Fibroblast of skin of abdomen (primary cell): Measurements from ENCODE around the gene ZSCAN30. TPM values are rescaled to one million over a fixed set of nuclear protein-coding genes. Genes with fewer than 3 reads are reported as not detected.

Experiments used
- DNase-seq: peaks from one replicate; pipeline ENCODE4 v3.0.0-alpha.2; 2013
- polyA plus RNA-seq, 2 experiments: library from polyadenylated mRNA; unstranded; fragments of 120-200 nt; gene quantifications; one replicate each; pipeline ENCODE4 v1.2.1, GENCODE V29; 2013; ENCODE audit not compliant: insufficient read length in 2 of 2

The ZSCAN30 gene
- polyA plus RNA-seq (2013, experiment 1 of 2; ENCODE audit: insufficient read length), result 14.8 TPM
- 13.4 TPM for polyA plus RNA-seq (2013, experiment 2 of 2; ENCODE audit: insufficient read length)

DNA sequence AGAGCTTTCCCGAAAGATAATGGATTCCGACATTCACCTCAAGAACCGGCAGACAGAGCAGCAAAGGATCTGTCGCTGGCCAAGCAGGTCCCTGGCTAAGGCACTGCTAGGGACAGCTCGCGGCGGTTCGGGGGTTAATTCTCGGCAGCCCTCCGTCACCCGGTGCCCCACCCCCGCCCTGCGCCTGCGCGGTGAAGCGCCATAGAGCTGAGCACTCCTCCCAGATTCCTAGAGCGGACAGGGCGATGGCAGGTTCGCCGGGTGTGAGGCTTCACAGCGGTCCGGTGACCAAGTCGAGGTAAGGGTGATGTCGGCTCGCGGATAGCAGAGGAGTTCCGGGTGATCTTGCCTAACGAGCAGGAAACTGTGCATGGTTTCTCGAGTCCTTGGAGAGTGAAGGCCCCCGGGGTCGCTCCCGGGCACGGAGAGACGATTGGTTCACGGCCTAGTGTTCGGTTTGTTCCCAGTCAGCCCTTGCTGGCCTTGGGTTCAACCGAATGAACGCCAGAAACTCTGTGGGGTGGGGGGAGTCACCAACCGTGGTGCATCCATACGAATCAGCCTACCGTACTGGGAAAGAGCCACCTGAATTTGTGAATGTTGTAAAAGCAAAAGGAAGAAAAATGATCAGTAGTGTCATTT, at the start of gene ZSCAN30:
TSS of gene ZSCAN30 (minus strand) at position 136 of the 642 bp plus-strand sequence. CDS start 25,877 bp downstream, outside the sequence.
- DNase-seq, result peak; percentile 94

DNA sequence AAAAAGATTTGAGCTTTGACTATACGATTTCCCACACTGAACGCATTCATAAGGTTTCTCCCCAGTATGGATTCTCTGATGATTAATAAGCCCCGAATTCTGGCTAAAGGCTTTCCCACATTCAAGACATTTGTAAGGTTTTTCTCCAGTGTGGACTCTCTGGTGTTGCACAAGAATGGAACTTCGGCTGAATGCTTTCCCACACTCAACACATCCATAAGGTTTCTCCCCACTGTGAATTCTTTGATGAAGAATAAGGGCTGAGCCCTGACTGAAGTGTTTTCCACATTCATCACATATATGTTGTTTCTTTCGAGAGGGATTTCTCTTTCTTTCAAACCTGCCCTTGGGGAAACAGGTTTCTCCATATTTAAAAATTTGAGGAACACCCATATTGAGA, 47.3 kb upstream of the ZSCAN30 start:
- no peak for DNase-seq

DNA sequence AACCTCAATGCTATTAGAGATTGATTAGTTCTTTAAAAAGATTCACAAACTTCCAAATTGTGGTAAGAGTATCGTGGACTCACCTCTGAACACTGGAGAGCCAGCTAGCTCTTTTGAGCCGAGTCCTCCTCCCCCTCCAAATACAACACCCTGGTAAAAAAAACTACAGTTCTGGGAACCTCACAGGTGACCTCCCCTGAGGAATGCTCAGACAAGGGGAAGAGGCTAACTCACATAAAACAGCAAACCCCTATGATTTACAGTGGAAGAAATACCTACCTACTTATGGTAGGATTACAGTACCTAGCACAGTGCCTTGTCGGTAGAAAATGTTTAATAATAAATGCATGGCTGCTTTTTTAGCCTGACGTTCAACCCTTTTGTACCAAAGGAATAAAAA, 45.8 kb upstream of the ZSCAN30 start:
- no peak for DNase-seq

DNA sequence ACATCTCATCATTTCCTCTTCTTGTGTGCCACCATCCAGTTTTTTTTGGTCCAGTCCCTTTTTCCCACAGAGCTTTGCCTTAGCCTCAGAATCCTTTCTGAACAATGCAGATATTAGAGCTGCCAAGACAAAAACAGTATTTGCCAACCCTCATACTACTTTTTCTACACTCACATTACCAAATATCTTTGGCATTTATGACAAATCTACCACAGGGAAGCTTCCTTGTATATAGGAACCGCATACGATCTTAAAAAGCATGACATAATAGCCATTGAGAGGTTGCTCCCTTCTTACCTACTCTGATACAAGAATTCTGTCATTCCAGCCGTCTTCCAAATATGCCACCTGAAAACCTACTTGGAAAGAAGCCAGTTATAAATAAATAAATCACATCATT, 44.8 kb upstream of the ZSCAN30 start:
- DNase-seq, result peak; percentile 17

DNA sequence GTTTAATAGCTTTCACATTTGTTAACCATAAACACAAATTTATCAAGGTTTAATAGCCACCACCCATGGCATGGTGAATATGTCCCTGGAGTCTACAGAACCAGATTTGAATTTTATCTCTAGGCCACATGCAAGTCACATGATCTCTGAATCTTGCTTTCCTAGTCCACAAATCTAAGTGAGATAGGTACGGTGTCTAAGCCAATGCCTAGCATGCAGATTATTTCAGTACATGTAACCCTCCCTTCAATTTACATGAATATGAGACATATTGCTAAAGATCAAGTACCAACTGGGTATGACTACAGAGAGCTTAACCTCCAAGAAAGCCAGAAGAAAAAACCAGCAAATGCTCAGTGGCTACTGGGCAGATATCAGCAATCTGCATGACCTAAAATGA, 44.2 kb upstream of the ZSCAN30 start:
- no peak for DNase-seq

DNA sequence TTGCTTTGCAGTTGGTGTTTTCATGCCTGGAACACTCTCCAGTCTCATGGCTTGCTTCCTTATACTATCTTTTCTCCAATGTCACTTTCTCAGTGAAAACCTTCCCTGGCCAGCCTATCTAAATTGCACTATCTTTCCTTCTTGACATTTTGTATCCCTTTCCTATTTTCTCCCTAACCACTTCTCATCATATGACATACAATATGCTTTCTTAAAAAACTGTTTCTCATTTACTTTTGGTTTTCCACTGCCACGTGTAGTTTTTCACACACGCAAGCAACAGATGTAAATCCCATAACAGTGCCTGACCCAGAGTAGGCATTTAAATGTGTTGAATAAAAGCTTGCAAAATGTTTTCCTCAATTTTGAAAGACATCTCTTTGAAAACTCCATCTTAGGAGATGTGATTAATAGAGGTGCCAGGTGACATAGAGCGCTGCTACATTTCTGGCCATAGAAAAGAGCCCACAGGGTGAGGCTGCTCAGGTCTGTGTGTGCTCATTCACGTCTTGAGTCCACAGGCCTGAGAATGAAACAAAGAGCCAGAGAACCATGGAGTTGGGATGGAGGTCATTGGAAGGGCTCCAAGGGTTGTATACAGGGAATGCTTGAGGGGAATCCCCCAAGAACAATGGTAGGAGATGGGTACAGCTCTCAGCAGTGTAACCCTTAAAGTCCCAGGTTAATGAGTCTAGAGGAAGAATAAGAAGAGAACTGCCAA, 41.5 kb upstream of the ZSCAN30 start:
- DNase-seq, result no peak

DNA sequence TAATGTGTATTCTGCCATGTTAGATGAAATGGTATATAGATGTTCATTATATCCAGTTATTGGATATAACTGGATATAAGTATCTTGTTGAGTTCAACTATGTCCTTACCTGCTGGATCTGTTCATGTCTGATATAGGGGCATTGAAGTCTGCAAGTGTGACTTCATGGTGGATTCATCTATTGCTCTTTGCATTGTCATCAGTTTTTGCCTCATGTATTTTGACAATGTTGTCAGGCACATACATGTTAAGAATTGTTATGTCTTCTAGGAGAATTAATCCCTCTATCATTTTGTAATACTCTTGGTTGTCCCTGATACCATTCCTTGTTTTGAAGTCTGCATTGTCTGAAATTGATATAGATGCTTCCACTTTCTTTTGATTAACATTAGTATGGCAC, 38.8 kb upstream of the ZSCAN30 start:
- DNase-seq, result no peak

DNA sequence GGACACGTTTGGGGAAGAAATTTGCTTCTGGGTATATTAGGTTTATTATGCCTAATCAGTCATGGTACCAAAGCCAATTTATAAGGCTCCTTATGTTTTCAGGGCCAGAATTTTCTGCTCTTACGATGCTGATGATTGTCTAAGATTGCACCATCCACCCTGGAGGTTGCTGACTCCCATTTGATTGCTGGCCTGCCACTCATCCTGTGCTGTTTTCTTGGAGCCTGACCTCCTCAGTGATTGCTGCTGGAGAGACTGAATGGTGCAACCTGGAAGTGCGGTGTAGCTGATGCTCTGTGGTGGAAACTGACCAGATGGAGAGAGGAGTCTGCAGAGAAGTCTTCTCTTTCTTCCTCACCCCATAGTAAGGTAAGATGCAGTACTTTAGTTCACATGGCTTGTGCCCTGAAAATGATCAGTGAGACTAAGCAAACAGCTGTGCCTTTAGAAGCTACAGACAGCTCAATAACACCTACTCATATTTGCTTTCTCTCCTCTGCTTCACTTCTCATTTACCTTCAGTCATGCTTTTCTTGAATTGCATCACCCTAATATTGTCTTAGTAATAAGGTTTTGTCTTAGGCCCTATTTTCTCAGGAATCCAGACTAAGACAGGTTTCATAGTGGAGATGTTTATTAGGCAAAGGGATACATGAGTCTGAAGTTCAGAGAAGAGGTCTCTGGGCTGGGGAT, 36.8 kb upstream of the ZSCAN30 start:
- no peak for DNase-seq

DNA sequence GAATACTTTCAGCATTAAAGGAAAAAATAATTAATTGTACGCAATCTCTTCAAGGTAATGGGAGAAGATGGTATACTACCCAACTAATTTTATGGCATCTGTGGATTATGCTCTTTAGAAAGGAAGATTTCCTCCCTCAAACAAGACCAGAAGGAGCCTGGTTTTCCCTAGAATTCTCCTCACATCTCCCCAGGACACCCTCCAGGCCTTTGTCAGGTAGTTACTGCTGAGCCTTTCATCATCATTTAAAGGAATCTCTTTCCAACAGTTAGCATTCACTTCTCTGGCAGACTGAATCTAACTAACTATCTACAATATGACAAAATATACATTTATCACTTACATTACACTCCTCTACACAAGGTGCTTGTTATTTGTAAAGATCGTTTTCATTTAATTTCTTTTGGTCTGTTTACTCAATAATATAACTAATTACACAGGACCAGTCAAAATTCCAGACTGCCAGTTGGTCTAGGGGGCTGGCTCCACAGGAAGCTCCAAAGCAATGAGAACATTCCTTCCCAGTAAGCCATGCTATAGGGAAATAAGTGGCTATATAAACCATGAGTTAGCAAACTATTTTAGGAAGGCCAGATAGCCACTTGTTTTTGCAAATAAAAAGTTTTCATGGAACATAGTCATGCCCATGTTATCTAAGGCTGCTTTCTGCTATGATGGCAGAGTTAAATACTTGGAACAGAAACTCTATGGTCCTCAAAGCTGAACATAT, 35.1 kb upstream of the ZSCAN30 start:
- peak; percentile 36 for DNase-seq

DNA sequence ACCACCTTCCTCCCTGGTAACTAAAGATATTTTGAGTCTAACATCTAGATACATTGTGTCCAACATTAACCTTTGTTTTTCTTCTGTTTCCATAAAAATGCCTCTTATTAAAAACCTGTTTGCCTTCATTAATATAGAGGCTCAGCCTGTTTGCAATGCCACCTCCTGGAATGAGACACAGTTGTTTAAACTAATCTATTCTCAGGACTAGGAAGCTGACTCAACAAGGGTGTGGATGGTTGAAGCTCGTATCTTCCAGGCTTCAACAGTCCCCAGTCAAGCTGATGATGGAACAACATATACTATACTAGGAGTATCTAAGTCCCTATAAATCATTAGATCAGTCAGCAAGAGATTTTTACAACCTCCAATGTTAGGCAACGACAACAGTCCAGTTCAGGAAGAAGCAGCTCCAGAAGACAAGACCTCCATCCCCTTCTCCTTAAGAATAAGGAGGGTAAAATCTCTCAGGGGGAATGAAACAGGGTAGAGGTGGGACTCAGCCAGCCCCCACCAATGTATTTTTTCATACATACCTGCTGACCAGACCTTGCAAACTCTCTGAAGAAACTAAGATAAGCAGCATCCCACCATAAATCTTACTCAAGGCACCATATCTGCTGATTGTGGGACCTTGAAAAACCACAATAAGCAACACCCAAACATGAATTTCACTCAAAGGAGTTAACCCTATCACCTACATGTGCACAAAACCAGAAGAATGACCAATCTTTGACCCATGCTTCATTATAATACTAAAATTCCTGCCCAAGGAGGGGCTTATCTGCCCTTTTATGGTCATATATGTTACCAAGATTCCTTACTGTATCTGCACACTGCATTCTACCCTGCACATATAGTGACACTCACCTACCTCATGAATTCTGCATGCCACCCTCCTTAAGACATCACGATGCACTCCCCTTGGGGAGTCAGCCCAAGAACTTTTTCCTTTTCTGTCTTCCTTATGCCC, 32.7 kb upstream of the ZSCAN30 start:
- DNase-seq, result no peak

DNA sequence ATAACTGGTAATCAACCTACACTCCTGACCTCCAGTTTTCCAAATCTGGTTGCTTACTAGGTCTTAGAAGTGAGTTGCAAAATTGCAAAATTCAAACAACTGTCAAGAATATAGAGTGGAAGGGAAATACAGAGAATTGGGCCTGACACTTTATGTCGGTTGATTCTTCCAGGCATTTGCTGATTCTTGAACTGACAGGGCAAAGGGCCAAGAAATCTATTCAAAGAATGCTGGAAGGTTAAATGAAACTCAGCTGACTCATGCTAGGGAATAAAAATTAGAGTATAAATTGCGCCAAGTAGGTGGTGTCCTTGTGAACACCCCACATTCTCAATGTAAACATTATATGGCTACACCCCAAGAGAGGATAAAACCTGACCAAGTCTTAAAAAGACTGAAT, 21.5 kb upstream of the ZSCAN30 start:
- DNase-seq, result peak; percentile 28

DNA sequence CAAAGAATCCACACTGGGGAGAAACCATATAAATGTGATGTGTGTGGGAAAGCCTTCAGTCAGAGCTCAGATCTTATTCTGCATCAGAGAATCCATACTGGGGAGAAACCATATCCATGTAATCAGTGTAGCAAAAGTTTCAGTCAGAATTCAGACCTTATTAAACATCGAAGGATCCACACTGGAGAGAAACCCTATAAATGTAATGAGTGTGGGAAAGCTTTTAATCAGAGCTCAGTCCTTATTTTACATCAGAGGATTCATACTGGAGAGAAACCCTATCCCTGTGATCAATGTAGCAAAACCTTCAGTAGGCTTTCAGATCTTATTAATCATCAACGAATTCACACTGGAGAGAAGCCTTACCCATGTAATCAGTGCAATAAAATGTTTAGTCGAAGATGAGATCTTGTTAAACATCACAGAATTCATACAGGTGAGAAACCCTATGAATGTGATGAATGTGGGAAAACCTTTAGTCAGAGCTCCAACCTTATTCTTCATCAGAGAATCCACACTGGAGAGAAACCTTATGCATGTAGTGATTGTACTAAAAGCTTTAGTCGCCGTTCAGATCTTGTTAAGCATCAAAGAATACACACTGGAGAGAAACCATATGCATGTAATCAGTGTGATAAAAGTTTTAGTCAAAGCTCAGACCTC, 16.7 kb upstream of the ZSCAN30 start:
- no peak for DNase-seq

DNA sequence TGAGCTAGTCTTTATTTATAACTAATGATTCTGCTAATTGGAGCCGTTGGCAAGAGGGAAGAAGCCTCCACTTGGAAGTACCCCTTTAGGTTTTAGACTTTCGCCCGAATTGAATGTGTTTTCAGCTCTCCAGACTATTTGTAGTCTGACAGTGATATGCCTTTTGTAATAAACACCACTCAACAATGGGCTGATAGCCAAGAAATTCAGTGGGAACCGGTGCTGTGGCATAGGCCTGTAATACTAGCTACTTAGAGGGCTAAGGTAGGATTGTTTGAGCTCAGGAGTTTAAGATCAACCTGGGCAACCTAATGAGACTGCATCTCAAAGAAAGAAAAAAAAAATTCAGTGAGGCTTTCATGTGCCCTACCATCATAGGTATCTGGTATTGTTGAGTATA, 13.6 kb upstream of the ZSCAN30 start:
- no peak for DNase-seq

DNA sequence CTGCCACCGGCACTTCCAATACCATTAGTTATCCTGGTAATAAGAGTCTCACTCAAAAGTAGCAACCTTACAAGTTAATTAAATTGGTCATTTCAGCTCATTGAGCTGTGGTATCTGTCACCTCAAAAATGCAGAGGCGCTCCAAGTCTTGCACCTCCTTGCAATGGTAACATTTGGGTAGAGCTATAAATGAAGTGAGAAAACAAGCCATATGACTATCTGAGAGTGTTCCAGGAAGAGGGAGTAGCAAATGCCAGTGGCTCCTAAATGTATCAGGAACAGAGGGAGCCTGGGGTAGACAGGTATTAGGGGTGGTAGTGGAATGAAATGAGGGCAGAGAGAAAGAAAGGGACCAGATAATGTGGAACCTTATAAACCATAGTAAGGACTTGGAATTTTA, 6.0 kb upstream of the ZSCAN30 start:
- DNase-seq, result no peak

DNA sequence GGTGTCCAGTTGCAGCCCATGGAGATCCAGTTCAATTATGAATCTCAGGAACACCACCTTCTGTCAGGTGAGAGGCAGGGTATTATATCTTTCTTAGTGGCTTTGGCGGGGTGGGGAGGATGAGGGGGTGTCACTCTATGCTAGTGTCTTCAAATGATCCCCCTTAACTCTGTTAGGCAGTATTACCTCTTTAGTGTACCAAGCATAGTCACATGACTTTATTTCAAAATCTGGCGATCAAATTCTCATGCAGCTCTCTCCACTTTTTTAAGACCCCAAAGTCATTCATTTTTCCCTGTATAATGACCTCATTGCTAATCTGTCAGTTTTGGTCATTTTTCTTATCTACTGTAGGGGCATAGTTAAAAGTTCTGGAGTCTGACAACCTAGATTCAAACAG, 1.1 kb upstream of the ZSCAN30 start:
- DNase-seq, result no peak

DNA sequence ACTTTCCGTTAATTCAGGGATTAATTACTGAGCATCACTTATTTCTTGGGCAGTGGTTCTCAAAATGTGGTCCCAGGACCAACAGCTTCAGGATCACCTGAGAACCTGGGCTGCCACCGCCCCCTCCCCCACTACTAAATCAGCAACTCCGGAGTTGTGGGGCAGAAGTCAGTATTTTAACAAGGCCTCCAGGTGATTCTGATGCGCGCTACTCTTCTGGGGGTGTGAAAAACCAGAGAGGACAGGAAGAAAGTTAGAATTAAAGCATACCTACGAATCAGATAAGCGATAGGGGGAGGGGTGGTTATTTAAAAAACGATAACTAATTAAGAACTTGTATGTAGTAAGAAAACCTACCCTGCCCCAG, 319 bp downstream of the ZSCAN30 start:
- DNase-seq, result no peak

DNA sequence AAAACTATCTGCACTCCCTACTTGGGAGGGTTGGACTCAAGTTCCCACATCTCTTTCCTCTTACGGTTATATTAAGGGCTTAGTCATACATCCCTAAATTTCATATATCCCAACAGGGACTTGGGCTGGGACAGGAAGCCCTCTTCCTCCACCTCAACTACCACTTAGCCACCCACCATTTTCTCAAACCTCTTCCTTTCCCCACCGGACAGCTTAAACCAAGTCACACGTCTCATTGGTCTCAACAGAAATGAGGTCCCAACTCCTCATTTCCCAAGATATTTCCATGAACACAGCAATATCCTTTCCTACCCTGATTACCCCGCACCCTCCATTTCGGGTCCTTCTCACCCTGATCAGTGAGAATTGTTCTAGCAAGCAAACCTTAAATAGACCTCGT, 736 bp downstream of the ZSCAN30 start:
- DNase-seq, result no peak

DNA sequence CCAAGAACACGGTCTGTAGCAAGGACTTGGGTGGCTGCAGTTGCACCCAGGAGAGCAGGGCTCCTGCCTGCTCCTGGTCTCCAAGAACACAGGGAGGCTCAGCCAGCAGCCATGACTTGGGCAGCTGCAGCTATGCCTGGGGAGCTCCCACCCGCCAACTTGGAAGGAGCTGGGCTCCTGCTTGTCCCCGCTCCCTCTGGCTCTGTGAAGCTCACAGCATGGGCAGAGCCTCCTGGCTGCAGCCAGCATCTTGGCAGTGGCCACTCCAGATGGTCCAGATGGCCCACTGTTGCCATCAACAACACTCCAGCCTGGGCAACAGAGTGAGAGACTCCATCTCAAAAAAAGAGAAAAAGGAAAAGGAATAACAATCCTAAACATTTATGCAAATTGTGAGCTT, 5.2 kb downstream of the ZSCAN30 start:
- no peak for DNase-seq

DNA sequence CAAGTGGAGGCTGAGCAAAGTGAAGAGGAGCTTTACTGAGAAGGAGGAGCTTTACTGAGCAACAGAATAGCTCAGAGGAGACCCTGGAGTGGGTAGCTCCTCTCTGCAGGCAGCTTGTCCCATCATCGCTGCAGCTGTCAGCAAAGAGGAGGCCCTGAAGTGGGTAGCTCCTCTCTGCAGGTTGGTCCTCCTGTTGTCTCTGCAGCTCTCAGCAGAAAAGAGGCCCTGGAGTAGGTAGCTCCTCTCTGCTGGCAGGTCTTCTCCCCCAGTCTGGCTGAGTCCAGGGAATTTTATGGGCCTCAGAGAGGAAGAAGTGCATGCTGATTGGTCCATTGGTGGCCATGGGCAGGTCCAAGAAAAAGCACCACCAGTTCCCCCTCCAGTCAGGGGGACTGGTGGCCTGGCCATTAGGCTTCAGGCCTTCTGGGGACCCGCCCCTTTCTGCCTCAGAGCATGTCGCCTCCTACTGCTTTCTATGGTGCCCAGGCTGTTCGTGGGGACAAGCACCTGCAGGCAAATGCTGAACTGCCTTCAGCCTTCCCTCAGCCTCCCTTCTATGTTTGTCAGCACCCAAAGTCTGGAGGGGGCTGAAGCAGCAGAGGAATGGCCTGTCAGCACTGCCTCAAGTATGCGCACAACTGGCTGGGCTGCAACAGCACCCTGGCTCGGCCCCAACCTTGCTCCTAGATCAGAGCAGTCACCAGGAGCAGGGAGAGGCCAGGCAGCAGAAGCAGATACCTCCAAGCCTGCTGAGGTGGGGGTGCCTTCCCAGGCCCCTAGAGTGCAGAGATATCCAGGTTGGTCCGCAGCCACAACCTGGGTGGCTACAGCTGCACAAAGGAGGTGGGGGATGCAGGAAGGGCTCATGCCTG, 5.9 kb downstream of the ZSCAN30 start:
- DNase-seq, result no peak

DNA sequence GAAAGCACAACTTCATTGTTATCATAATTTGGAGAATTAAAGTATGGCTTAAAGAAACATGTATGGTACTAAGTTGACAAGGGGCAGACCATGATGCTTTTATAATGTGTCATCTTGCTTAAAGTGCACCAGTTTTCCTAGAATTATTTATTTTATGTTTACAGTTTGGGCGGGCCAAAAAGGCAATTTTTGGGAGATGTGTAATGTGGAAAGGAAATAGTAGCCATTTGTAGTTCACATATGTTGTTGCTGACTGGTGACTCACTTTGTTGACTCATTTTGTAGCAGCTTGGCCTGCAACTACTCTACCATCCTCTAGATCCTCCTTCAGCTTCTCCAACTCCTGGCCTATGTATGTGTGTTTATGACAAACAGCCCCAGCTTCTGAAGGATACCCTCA, 7.7 kb downstream of the ZSCAN30 start:
- peak; percentile 76 for DNase-seq
